GM12873 (cell line): Measurements from ENCODE around the gene ATG101.

Source experiments
- TF ChIP-seq, protein P1 (sequence below): IDR thresholded peaks from 2 replicates; pipeline ENCODE4 v1.5.1; 2012; ENCODE audit warnings: low read depth, mild to moderate bottlenecking, moderate library complexity, low read length, control low read depth; ENCODE audit not compliant: insufficient read depth; ENCODE audit errors: missing control alignments

Gene ATG101

GRCh38 chr12:52056801-52057637 lies 12.8 kb upstream of the ATG101 start:
- TF ChIP-seq, protein P1, sequence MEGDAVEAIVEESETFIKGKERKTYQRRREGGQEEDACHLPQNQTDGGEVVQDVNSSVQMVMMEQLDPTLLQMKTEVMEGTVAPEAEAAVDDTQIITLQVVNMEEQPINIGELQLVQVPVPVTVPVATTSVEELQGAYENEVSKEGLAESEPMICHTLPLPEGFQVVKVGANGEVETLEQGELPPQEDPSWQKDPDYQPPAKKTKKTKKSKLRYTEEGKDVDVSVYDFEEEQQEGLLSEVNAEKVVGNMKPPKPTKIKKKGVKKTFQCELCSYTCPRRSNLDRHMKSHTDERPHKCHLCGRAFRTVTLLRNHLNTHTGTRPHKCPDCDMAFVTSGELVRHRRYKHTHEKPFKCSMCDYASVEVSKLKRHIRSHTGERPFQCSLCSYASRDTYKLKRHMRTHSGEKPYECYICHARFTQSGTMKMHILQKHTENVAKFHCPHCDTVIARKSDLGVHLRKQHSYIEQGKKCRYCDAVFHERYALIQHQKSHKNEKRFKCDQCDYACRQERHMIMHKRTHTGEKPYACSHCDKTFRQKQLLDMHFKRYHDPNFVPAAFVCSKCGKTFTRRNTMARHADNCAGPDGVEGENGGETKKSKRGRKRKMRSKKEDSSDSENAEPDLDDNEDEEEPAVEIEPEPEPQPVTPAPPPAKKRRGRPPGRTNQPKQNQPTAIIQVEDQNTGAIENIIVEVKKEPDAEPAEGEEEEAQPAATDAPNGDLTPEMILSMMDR, result no peak

- TF ChIP-seq, protein P1, result no peak
Measured at GRCh38 chr12:52057638-52058576, 11.9 kb upstream of the ATG101 start.

DNA sequence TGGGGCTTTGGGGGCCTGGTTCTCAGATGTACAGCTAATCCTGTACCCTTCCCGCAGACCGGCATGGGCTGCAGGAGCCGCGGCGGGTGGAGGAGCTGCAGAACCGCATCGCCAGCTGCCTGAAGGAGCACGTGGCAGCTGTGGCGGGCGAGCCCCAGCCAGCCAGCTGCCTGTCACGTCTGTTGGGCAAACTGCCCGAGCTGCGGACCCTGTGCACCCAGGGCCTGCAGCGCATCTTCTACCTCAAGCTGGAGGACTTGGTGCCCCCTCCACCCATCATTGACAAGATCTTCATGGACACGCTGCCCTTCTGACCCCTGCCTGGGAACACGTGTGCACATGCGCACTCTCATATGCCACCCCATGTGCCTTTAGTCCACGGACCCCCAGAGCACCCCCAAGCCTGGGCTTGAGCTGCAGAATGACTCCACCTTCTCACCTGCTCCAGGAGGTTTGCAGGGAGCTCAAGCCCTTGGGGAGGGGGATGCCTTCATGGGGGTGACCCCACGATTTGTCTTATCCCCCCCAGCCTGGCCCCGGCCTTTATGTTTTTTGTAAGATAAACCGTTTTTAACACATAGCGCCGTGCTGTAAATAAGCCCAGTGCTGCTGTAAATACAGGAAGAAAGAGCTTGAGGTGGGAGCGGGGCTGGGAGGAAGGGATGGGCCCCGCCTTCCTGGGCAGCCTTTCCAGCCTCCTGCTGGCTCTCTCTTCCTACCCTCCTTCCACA lies 11.0 kb upstream of the ATG101 start:
- TF ChIP-seq, protein P1, result no peak

GRCh38 chr12:52059582-52060497 lies 9.9 kb upstream of the ATG101 start:
- TF ChIP-seq, protein P1, result no peak

GRCh38 chr12:52060498-52061177 lies 9.1 kb upstream of the ATG101 start:
- TF ChIP-seq, protein P1, result no peak

GRCh38 chr12:52061470-52062166 lies 8.2 kb upstream of the ATG101 start:
- TF ChIP-seq, protein P1, result no peak
